GM19351 (cell line): ENCODE data around the gene MYBPH.

Experiments
- ATAC-seq: cut with Tn5 transposase; IDR thresholded peaks from one replicate; pipeline ENCODE4 v1.9.1; 2021; ENCODE audit warnings: mild to moderate bottlenecking, moderate library complexity; ENCODE audit not compliant: unreplicated experiment

MYBPH gene, protein sequence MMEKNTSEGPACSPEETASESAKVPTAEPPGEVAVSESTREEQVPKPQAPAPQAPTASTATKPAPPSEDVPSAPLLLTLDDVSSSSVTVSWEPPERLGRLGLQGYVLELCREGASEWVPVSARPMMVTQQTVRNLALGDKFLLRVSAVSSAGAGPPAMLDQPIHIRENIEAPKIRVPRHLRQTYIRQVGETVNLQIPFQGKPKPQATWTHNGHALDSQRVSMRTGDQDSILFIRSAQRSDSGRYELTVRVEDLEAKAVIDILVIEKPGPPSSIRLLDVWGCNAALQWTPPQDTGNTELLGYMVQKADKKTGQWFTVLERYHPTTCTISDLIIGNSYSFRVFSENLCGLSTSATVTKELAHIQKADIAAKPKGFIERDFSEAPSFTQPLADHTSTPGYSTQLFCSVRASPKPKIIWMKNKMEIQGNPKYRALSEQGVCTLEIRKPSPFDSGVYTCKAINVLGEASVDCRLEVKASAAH

DNA sequence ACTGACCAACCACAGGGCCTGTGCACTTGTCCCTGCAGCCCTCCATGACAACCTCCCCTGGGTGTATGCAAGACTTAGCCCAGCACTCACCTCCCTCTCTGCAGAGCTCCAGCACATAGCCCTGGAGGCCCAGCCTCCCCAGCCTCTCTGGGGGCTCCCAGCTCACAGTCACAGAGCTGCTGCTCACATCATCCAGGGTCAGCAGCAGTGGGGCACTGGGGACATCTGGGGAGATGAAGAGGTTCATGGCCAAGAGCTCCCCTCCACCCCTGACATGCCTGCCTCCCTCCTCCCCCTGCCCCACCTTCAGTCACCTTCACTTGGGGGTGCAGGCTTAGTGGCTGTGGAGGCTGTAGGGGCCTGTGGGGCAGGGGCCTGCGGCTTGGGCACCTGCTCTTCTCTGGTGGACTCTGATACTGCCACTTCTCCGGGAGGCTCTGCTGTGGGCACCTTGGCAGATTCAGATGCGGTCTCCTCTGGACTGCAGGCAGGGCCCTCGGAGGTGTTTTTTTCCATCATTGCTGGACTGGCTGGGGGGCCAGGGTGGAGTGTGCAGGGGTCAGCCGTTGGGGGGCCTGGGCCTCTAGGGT lies at the start of gene MYBPH:
Gene MYBPH (minus strand): TSS at position 590 of the 590 bp plus-strand sequence. CDS start 71 bp downstream, at position 519.
- no peak for ATAC-seq

DNA sequence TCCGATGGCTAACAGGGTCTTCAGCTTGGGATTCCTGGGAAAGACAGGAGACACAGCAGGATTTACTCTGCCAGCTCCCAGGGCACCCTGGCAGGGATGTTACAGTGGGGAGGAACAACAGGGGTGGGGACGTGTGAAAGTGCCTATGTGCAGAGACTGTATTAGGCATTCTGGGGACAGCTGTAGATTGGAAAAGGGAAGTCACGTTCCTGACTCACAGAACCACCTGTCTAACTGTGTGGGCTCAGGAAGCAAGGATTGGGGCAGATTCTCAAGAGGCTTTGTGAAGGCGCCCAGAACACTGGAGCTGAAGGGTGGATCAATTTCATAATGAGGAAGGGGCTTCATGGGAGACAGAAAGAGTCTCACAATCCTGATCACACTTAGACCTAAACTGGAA lies 49.4 kb upstream of the MYBPH start:
- ATAC-seq = no peak

DNA sequence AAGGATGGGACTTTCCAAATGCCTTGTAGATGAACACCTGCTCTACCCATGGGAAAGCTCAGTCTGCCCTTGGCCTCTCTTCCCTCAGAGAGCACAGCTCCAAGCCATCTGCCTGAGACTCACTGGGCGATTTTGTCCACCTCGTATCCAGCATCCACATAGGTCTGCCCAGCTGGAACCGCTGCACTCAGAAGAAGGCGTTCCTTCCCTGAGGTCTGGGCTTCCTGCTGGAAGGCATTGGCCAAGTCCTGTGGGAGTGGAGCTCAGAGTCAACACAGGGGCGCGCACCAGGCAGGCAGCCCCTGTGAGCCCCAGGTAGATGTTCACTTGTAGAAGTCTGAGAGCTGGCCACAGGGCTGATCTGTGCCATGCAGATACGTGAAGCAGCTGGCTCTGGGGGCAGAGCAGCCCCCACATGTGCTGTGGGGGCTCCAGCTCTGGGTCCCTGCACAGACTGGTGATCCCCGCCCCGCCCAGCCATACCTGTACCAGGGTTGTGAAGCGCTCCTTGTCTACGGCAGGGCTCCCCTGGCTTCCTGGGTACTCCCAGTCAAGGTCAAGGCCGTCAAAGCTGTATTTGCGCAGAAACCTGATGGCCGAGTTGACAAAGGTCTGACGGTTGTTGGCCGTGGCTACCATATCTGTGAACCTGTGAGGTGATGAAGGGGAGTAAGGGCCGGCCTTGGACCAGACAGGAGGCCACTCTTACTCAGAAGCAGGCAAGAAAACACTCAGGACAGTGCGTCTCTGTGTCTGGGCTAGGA lies 47.6 kb upstream of the MYBPH start:
- ATAC-seq = no peak

DNA sequence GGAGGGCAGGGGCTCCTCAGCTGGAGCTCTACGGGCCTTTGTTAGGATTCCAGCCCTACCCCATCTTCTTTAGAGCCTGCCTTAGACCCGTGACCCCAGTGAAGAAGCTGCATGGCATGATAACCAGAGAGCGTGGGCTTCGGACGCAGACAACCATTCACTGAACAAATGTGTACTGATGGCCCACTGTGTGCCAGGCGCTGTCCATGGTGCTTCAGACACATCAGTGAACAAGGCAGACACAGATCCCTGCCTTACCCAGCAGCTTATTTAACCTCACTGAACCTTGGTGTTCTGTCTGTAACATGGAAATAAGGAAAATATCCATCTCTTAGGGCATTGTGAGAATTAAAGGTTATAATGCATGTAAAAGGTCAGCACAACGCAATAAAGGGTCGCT lies 44.3 kb upstream of the MYBPH start:
- ATAC-seq = no peak

DNA sequence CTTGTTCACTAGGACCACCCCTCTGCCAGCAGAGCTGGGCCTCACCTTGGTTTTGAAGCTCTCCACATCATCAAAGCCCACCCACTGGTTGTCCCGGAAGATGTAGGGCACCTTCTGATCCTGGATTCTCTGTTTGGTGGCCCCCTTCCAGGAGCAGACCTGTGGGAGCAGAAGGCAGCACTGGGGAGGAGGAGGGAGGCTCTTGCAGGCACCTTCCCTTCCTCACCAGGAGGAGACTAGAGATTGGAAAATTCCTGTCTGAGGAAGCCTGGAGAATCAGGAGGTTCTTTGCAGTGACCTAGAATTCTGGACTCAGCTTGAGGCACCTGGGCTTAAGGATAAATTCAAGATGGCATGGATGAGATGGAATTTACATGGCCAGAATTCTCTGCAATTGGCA lies 43.5 kb upstream of the MYBPH start:
- no peak for ATAC-seq

DNA sequence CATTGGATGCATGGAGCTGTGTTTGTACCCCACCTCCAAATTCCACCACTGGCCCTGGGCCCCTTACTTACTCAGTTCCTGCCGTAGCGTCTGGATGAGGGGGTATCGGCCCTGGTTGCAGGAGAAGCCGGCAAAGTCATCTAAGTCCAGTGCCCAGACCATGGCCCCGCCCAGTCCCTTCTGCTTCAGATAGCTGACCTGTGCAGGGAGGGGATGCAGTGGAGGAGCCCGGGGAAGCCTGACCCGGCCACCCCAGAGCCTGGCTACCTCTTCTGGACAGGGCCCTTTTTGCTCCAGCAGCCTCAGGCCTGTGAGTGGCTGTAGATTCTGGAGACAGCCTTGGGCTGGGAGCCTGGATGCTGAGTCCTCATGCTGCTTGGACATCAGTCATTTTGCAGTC lies 42.0 kb upstream of the MYBPH start:
- no peak for ATAC-seq

DNA sequence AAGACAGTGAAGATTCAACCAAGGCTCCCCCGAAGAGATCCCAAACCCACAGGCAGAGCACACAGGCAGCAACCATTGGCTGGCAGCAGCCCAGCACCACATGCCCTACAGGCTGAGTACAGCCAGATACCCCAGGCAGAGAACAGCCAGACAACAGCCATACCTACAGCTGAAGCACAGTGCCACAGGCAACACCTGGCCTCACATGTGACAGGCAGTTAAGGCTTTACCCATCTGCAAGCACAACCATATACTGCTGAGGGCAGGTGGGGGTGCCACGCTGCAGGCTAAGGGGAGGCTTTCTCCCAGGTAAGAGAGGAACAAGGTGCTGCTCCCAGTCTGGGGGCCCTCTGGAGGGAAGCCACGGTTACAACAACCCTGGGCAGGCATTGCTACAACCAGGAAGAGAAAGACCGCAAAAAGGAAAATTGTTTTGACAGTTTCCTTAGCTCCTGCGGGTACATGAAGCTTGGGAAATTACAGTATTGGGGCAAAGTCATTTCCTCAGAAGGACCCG lies 41.6 kb upstream of the MYBPH start:
- ATAC-seq = no peak

DNA sequence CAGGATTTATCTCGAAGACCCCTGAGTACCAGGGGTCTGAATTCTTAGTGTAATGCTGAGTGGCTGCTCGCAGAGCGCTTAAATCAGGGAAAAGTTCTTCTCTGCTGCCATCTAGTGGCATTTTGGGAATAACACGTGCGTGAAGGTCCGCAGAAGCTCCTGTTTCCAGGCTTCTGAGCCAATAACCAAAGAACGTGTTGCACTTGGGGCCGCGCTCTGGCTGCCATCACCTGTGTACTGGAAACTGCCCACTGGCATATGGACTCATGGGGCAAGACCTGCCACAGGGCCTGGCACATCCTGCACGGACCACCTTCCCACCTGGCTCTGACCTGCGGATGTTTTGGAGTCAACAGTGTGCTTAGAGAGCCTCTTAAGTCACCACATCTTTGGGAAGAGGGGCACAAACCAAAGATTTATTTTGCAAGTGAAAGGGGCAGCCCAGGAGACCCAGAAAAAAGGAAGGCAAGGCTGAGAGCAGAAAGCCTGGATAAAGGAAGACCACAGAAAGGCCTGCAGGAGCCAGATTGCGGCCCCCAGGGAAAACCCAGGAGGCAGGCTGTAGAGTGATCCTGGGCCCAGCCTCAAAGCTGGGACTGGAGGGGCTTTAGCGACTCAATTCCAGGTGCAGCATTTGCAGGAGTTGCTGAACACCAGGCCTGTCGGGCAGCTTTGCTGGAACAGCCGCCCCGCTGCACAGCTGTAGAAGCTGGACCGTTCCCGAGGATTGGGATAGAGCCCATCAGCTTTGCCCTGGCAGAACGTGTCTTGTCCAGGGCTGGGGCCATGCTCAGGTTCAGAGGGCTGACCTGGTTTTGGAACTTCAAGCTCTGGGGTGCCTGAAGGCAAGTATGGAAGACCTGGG lies 40.9 kb upstream of the MYBPH start:
- no peak for ATAC-seq

DNA sequence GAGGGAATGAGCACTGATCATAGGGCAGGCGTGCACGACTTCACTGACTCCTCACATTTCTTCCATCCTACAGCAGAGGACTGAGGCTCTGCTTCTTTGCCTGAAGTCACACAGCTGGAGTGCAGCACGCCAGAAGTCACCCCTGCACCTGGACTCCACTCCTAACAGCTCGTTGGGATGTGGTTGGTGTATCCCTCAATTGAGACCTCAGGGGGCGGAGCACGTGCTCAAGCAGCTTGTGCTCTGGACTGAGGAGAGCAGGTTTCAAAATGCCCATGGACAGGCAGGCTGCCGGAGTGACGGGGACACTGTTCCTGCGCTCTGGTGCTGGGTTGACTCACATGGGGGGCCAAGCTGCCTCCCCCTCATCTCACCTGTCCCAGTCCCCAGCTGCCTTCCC lies 39.9 kb upstream of the MYBPH start:
- ATAC-seq = no peak

DNA sequence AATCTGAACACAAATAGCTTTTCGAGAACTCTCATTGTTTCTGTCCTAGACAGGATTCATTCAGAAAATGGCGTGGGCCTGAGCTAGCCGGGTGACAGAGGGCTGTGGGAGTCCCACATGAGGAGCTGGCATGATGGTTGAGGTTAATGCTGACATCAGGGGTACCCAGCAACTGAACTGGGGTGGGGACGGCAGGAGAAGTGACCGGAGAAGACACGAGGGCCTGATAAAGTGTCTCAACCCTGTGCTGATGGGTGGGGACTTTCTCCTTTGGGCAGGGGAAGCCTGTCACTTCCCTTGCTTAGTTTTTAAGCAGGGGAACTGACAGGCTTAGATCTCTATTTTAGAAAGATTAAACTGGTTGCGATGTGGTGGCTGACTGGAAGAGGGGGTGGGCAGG lies 39.2 kb upstream of the MYBPH start:
- no peak for ATAC-seq

DNA sequence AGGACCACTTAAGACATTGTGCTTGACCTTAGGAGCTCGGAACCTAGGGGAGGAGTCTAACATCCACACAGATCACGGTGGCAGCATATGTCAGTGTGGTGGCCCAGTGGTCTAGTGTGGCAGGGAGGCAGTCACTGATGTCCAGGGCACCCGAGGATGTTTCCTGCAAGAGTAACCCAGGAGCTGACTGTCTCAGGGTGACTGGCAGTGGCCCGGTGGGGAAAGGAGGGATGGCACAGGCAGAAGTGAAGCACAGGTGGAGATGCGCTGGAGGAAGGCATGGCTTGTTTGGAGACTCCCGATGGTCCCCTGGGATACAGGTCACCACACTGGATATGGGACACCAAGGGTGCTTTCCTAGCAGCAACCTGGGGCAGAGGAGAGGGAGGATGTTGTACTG lies 37.5 kb upstream of the MYBPH start:
- ATAC-seq = no peak

DNA sequence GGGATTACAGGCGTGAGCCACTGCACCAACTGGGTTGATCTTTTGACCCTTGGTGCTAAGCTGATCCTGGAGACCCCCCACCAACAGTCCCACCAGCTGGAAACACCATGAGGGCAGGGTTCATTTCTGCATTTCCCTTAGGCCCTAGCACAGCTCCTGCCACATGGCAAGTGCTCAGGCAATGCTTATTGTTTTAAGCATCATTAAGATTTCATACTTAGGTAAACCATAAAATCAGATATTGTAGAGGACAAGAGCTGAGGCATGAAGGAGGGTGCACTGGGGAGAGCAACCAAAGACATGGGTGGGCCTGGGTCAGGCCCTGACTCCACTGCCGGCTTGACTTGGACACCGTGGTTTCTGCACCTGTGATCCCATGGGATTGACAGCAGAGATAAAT lies 36.2 kb upstream of the MYBPH start:
- no peak for ATAC-seq

DNA sequence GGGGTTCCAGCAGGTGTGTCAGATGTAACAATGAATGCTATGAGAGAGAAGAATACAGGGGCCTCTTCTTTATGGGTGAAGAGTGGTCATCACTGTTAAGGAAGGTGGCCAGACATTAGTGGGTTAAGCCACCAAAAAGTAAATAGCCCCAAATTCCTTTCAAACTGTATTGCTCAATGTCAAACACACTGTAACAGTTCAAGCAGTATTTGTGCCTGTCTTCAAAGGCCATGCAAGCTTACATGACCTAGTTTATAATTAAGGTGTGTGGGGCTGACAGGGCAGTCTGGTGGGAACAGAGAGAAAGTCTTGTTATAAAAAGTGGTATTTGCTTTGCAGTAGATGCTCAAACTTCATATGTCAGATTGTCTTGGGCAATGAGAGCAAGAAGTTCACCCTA lies 35.4 kb upstream of the MYBPH start:
- no peak for ATAC-seq

DNA sequence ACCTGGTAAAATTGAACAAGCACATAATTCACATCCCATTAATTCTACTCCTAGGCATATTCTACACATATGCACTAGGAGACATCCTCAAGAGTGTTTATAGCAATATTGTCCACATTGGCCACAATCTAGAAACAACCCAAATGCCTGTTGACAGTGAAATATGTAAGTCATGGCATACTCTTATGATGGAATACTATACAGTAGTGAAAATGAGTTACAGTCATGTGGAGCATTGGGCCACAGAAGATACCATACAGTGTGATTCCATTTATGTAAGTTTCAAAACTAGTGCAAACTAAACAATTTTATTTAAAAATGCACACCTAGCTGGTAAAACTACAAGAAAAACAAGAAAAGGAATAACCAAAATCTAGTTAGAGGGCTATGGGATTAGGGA lies 34.7 kb upstream of the MYBPH start:
- ATAC-seq = no peak

DNA sequence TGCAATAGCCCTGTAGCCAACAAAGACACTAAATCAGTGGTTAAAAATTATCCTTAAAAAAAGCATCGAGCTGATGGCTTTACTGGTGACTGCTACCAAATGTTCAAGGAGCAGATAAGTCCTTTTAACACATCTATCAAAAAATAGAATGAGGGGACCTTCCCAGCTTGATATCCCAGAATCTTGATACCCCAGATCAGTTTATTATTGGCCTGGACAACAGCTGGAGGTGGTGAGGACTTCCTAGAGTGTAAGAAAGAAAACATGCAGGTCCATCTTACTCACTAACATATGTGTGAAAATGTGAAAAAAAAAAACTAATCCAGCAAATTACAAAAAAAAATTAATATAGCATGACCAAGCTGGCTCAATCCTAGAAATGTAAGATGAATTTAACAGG lies 32.6 kb upstream of the MYBPH start:
- no peak for ATAC-seq

DNA sequence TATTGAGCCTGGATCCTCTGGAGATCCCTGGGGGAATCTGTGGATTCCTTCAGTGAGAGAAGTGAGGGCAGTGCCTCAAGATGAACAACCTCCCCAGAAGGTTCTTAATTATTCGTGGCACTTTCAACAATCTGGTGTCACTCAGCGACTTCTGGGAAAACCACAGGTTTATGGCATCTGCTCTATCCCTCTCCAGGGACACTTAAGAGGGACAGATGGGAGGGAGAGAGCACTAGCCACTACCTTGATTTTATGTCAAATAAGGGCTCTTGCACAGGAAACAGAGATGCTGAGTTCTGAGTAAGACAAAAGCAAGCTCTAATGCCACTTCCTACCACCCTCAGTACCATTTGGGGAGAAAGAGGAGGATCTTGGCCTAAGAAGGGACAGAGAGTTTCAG lies 32.1 kb upstream of the MYBPH start:
- ATAC-seq = no peak

DNA sequence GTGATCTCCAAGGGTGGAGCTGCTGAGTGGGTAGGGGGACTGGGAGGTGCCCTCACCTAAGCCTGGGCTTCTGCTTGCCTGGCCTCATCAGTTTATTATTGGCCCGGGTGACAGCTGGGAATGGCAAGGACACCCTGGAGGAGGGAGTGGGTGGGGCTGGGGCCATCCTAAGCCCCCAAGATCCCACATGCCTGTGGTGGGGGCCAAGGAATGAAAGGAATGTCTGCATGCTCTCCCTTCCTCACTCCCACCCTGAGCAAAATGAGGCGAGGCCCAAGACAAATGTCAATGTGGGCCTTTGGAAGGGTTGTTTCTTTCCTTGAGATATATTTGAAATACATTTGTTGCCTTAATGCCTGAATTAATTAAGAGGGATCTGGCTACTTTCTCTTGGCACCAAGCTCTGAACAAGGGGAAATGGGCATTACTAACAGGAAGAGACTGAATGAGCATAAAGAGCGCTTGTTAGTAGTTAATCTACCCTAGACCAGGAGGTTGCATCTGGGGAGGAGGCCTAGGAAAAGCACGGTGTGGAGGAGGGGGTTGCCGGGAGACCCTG lies 30.6 kb upstream of the MYBPH start:
- ATAC-seq = no peak

DNA sequence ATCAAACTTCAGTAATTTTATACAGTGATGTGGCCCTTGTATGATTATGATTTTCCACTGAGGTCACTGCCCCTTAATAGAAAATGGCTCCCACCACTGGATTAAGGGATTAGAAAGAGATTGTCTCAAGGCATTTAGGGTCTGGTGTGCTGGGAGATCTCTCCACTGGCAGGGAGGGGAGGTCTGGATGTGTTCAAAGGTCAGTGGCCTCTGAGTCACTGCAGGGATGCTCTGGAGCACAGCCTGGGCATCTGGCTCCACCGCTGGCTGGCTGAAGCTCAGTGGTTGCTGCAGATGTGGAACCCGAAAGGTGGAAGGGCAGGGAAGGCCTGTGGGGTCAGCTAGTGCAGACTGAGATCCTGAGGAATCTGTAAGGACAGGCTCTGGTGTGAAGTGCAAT lies 29.1 kb upstream of the MYBPH start:
- ATAC-seq = no peak

DNA sequence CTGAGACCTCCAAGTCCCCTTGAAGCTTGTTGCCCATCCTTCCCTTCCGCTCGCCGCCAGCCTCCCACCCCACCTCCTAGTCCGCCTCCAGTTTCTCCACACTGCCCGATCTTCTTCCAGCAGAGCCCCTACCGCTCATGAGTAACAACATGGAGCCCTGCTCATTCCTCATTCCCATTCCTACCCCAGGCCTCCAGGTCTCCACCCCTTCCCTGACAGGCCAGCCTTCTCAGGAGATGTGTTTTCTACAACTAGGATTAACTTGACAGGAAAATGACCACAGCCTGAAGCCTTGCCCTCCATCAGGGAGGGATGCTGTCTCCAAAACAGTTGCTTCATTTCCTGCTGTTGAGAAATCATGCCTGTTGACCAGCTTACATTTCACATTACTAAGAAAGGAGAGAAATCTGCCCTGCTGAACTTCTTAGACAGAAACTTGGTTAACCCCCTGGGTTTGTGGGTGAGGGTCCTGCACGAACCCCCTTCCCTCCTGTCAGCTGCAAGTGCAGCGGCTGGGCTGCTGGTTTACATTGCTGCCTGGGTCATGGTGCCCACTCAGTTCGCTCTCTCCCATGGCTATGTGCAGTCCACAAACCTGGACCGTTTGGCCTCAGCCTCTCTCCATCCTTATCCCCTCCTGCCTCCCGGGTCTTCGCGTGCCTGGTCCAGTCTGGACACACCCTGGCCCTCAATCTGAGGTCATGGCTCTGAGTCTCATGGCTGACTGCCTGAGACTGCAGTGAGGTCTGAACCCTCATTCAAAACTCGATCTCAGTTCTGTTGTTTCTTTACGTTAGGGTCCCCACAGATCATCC lies 27.0 kb upstream of the MYBPH start:
- ATAC-seq = no peak
